ENCODE results near the gene FAM111A.

Gene FAM111A

GRCh38 chr11:59144096-59144495 lies 1.4 kb downstream of the FAM111A start:
- DNase-seq, result no peak

- peak; percentile 32 to 76 for DNase-seq
Observed at GRCh38 chr11:59144579-59145345, 2.1 kb downstream of the FAM111A start.

GRCh38 chr11:59145534-59145933 lies 2.9 kb downstream of the FAM111A start:
- DNase-seq, result peak in 1 of 2 donors; percentile 22

- DNase-seq, result no peak
Observed at GRCh38 chr11:59151761-59152160, 9.1 kb downstream of the FAM111A start.

DNA sequence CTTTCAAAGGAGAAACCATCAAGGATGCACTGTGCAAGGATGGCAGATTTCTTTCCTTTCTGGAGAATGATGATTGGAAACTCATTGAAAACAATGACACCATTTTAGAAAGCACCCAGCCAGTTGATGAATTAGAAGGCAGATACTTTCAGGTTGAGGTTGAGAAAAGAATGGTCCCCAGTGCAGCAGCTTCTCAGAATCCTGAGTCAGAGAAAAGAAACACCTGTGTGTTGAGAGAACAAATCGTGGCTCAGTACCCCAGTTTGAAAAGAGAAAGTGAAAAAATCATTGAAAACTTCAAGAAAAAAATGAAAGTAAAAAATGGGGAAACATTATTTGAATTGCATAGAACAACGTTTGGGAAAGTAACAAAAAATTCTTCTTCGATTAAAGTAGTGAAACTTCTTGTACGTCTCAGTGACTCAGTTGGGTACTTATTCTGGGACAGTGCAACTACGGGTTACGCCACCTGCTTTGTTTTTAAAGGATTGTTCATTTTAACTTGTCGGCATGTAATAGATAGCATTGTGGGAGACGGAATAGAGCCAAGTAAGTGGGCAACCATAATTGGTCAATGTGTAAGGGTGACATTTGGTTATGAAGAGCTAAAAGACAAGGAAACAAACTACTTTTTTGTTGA lies 9.8 kb downstream of the FAM111A start:
- no peak for DNase-seq

DNA sequence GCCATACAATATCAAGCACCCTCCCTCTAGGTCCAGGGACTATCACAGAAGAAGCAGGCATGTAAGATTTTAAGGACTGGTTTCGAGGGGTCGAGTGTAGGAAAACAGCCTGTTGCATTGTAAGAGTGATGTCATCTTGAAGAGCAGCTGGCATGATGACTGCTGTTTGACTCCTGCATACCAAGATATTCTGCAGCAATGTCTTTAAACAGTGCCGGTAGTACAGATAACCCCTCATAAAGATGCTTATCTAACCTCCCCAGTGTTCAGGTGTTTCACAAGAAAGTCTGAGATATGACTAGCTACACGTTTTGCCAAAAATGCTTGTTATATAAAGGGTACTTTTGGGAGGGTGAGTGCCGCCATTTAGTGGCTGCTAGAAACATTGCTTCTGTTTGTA lies 12.0 kb downstream of the FAM111A start:
- no peak for DNase-seq

GRCh38 chr11:59157433-59157832 lies 14.8 kb downstream of the FAM111A start:
- no peak for DNase-seq

DNA sequence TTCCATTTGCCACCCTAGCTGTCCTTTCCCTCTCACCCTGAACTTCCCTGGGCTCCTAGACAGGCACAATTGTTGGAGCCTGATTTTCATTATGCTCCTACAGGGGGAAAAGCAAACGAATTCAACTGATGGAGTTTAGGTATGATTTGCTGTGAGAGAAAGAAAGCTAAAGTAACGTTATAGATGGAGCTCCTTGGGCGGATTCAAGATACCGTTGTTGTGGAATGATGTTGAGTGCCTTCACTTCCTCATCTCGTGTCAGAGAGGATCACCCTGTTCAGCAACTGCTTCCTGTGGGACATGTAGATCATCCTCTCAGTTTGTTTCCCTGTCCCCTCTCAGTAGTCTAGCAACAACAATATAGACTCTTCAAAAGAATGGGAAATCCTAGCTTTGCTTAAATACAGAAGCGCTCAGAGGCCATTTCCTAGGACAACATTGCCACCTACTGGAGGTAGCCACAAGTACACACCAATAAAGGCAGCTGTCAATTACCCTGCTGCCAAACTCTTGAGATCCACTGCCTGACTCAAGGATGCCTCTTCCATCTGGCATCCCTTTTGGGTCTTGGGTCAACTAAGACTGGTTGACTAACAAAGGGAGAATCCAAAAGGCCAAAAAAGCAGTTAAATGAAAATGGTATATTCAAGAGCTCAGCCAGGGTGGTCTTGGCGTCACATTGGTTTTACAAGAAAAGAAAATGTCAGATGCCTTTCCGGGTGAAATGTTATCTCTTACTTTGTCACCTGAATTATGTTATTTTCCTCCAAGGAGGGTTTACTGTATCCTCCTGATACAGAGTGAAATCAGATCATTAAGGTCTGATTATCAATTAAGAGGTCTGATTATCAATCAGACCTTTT lies 15.8 kb downstream of the FAM111A start:
- DNase-seq, result peak in 1 of 2 donors; percentile 88

DNA sequence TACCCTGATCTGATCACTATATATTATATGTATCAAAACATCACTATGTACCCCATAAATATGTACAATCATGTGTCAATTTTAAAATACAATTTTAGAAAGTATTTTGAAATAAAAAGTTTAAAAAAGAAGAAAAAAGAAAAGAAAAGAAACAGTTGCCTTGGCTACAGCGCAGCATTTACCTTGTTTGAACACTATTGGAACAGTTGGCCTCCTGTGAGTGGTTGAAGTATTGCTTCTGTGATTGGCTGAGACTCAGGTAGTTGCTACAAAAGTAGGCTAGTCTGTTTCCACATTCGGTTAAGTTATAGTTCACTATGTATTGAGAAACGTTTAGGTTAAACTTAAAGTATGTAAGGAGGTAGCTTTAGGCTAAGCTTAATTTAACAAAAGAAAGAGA lies 21.4 kb downstream of the FAM111A start:
- no peak for DNase-seq

GRCh38 chr11:59171508-59172322 lies 29.1 kb downstream of the FAM111A start, which contains the start of gene DTX4:
TSS of gene DTX4 (plus strand) at chr11:59172132. CDS start at chr11:59172596, 464 bp downstream.
- DNase-seq, result peak; percentile 71 to 87

- DNase-seq, result no peak
Observed at GRCh38 chr11:59172345-59173079, 29.9 kb downstream of the FAM111A start.

- DNase-seq, result no peak
Observed at GRCh38 chr11:59173080-59173963, 30.7 kb downstream of the FAM111A start.

GRCh38 chr11:59173964-59174663 lies 31.5 kb downstream of the FAM111A start:
- DNase-seq, result no peak

- no peak for DNase-seq
Observed at GRCh38 chr11:59174664-59175033, 32.0 kb downstream of the FAM111A start.

DNA sequence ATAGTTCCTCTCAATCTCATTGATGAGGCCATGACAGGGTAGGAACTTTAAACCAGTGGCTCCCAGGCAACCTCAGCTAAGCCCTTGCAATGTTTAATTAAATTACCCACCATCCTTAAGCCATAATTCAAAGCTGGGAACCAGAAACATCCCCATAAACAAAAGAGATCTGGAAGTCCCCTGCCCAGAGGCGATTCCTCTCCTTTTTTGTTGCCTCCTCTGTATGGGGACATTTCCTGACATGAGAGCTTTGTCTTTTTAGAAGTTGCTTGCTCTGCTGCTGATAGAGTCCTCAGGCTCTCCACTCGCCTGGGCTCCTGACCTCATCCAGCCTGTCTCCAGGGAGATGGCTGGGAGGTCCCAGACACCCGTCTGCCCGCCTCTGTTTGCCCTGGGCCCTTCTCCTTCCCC lies 32.4 kb downstream of the FAM111A start:
- DNase-seq, result no peak

GRCh38 chr11:59176330-59176729 lies 33.7 kb downstream of the FAM111A start:
- DNase-seq, result no peak

GRCh38 chr11:59178402-59178801 lies 35.7 kb downstream of the FAM111A start:
- no peak for DNase-seq

DNA sequence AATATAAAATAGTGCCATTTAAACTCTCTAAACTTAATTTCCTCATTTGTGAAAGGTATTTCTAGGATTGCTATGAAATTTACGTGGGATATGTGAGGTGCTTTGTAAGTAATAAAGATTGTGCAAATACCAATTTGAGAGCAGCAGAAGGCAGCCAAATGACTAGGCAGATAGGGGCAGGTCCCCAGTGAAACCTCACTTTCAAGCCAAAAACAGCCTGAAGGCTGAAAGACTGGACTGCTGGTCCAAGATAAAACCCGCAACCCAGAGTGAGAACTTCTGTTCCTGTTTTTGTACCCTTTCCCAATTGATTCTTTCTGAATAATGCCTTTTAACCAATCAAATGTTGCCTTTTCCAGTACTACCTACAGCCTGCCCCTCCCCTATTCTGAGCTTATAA lies 36.5 kb downstream of the FAM111A start:
- DNase-seq, result no peak

DNA sequence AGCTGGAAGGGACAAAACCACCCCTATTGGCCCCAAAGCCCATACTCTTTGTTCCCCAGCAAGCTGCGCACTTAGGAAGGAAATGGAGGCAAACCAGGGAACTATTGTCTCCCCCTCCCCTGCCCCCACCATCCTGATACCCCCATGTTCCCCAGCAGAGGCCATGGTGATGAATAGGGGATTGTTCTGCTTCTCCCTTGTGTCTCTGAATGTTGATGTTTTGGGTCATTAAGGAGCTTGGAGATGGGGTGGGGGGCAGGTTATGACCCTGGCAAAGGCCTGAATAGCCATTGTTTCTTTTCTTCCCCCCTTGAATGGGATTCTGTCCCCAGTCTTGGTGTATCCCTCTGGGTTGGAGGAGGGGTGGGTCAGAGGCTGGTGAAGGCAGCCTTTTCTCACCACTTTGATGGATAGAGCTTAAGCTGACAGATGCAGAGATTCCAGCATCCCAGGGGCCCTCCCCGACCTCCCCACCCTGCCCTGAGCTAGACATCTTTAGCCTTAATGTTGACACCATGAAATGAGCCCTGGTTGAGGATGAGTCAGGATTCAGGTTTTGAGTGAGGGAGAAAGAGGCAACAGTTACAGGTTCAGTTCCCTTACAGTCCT lies 37.6 kb downstream of the FAM111A start:
- no peak for DNase-seq

DNA sequence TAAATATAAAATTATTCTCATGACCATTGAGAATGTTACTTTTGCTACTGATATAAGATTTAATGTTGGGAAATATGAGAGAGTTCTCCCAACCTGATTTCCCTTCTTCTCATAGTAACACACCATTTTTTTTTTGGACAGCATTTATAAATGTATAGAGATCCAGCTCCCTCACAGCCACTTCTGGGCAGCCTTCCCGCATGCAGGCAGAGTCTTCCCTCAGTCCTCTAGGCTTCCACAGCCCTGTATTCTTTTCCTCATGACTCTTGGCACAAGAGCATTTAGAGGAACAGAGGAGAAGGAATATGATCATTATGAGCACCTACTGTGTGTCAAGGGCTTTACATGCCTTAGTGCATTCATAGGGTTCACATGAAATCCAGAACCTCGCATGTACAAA lies 38.3 kb downstream of the FAM111A start:
- DNase-seq, result no peak

All from bone marrow (tissue), 2 donors.